NCI-H1048 (cell line): ENCODE results near the gene PEAK3.

Experiments
- DNase-seq: peaks from one replicate; lab custom pipeline; 2025; lab: John Stamatoyannopoulos, UW

PEAK3 gene

GRCh38 chr19:2249880-2250765 lies 31.9 kb downstream of the PEAK3 start:
- DNase-seq: no peak

DNA sequence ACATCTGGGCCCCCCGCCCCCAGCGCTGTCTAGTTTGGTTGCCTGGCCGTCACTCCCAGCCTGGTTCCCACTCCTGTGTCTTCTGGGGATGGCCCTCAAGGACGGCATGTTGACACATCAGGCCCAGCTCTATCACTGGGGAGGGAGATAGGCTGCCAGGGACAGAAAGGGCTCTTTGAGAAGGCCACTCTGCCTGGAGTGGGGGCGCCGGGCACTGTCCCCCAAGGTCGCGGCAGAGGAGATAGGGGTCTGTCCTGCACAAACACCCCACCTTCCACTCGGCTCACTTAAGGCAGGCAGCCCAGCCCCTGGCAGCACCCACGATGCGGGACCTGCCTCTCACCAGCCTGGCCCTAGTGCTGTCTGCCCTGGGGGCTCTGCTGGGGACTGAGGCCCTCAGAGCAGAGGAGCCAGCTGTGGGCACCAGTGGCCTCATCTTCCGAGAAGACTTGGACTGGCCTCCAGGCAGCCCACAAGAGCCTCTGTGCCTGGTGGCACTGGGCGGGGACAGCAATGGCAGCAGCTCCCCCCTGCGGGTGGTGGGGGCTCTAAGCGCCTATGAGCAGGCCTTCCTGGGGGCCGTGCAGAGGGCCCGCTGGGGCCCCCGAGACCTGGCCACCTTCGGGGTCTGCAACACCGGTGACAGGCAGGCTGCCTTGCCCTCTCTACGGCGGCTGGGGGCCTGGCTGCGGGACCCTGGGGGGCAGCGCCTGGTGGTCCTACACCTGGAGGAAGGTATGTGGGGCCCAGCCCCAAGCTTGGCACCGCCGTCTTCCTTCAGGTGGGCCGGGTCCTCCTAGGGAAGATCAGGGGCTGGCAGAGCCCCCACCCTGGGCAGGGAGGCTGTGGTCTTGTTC lies 32.7 kb downstream of the PEAK3 start, which contains the start of gene AMH:
TSS of gene AMH (plus strand) at position 314 of the 857 bp plus-strand sequence. CDS start at position 324, 10 bp downstream.
- DNase-seq: no peak

- no peak for DNase-seq
Measured at GRCh38 chr19:2248136-2249009, 33.6 kb downstream of the PEAK3 start.

DNA sequence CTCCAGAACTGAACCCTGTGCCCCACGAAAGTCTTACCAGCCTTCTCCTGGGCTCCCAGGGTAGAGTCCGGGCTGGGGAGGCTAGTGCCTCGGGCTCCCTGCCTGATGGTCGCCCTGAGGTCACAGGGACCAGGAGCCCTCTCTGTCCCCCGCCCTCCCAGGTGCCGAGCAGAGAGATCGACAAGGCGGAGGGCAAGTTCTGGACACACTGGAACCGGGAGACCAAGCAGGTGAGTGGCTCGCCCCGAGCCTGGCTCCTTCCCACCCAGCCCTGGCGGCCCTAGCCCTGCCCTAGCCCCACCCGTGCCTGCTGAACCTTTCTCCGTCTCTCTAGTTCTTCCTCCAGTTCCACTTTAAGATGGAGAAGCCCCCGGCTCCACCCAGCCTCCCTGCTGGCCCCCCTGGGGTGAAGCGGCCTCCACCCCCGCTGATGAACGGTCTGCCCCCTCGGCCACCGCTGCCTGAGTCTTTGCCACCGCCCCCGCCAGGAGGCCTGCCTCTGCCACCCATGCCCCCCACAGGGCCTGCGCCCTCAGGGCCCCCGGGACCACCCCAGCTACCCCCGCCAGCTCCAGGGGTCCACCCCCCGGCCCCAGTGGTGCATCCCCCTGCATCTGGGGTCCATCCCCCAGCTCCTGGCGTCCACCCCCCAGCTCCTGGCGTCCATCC lies 34.4 kb downstream of the PEAK3 start:
- DNase-seq: no peak

- DNase-seq: no peak
Measured at GRCh38 chr19:2246801-2247361, 35.1 kb downstream of the PEAK3 start.

DNA sequence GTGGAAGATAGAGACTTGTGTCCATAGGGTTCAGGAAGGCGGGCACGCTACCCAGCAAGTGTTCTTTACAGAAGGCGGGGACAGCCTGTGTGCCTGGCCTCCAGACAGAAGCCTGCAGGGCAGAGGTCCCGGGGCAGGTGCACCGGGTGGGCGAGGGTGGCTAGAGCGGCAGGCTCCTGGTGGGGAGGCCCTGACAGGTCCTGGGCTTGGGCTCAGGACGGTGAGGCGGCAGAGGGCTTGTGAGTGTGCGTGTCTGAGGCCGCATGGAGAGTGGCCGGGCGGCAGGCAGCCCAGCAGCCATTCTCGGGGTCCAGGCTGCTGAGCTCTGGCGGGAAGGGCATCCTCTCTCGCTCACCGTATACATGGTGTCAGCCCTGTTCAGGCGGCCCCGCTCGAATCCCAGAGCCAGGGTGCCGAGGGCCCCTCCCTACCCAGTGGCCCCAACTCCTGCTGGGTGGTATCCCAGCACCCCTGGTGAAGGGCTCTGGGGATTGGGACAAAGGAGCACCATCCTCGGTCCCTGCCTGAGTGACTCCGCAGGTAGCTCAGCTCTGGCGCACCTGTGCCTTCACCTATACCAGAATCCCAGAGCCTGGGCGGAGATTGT lies 35.9 kb downstream of the PEAK3 start:
- DNase-seq: no peak

DNA sequence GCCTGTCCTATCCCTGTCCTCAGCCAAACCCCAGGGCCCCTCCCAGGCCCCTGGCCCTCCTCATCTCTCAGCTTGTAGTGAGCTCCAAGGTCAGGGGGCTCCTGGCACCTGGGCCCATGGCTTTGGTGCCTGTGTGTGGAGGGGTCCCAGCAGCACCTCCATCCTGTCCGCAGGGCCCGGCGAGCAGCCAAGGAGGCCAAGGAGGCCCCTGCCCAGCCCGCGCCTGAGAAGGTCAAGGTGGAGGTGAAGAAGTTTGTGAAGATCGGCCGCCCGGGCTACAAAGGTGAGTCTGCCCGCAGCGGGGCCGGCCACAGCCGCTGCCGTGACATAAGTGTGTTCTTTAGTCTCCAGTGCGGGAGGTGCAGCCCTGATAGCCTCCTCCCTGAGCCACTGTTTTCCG lies 36.7 kb downstream of the PEAK3 start:
- no peak for DNase-seq

- no peak for DNase-seq
Measured at GRCh38 chr19:2244486-2244885, 37.5 kb downstream of the PEAK3 start.

DNA sequence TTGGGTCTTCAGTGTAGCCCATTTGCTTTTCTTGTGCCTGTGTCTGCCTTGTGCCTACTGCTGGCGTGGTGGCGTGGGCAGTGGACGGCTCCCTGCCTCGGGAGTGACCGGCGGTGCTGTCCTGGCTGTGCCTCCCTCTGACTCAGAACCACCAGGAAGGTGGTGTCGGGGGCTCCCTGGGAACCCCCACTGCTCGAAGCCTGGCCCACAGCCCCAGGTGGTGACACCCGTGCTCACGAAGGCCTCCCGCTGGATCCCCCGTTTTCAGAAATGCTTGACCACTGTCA lies 37.9 kb downstream of the PEAK3 start:
- DNase-seq: no peak

DNA sequence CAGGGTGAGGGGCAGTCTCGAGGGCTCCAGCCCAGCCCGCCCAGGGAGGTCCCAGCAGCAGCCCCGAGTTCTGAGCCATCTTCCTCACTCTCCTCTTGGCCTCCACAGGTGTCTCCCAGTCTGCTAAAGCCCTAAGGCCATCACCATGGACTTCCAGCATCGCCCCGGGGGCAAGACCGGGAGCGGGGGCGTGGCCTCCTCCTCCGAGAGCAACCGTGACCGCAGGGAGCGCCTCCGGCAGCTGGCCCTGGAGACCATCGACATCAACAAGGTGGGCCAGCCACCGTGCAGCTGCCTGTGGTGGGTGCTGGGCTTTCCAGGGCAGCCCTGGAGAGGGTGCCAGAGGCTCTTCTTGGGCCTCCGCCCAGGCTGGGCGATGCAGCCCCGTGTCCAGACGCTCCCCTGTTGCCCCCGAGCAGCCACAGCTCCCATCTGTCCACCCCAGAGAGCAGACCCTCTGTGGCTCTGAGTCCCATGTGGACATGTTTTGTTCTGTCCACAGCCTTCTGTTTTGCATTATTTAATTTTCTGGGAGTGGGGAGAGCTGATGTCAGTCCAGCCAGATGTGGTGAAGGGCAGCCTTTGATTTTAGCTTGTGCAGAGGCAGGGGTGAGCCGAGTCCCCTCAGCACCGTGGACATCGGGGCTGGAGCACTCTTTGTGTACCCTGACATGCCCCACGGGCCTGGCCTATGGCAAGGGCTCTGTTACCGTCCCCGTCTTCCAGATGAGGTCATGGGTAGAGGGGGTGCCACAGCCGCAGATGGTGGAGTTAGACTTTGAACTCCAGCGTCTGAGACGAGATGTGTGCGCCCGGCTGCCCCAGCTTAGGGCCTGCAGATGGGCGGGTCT lies 38.5 kb downstream of the PEAK3 start:
- DNase-seq: no peak

DNA sequence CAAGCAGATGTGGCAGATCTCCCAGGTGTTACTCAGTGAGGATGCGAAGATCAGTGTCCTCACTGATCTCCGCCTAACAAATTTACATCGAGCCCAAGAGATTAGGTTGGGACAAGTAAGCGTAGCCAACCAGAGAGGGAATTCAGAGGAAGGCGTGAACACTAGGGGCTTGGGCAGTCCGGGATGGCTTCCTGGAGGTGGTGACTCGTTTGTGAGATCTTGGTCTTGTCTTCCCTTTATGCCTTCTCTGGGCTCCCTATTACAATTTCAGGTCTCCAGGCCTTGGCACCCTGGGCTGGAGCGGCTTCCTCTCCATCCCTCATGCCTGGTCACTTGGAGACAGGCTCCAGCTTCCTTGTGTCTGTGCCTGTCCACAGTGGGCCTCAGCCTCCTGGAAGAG lies 39.2 kb downstream of the PEAK3 start:
- DNase-seq: no peak

GRCh38 chr19:2242092-2242537 lies 39.9 kb downstream of the PEAK3 start:
- DNase-seq: no peak

- DNase-seq: no peak
Measured at GRCh38 chr19:2240881-2241760, 40.9 kb downstream of the PEAK3 start.

GRCh38 chr19:2239771-2240770 lies 41.9 kb downstream of the PEAK3 start:
- no peak for DNase-seq

- no peak for DNase-seq
Measured at GRCh38 chr19:2239173-2239572, 42.8 kb downstream of the PEAK3 start.

- DNase-seq: no peak
Measured at GRCh38 chr19:2237869-2238153, 44.2 kb downstream of the PEAK3 start.

DNA sequence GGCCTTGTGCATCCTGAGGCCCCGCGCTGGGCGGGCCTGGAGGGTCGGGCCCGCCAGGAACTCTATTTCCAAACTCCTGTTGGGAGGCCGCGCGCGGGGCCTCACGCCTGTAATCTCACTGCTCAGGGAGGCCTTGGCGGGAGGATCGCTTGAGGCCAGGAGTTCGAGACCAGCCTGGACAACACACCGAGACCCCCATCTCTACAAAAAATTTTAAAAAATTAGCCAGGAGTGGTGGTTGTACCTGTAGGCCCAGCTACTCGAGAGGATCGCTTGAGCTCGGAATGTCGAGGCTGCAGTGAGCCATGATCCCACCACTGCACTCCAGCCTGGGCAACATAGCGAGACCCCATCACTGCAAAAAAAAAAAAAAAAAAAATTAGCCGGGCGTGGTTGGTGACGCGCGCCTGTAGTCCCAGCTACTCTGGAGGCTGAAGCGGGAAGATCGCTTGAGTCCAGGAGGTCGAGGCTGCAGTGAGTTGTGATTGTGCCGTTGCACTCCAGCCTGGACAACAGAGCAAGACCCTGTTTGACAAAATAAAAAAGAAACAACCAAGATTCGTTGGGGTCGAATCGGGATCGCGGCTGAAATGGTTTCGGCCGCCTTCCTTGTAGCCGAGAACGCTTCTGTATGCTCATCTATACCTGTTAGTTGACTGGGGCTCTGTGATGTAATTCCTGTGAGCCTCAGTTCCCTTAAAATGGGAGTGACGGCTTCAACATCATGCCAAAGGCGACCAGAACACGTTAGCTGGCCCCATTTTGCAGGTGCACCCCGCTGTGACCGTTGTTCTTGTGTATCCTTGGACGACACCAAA lies 44.7 kb downstream of the PEAK3 start:
- DNase-seq: no peak
